Activated CD8-positive, alpha-beta memory T cell treated with anti-CD3 and anti-CD28 coated beads for 1 hour (primary cell): ENCODE results near the gene FLOT1.
A peak's percentile ranks its signal among the peaks of the same experiment; 100 is the strongest.

Source experiments
- DNase-seq, 2 donors: peaks; one replicate each; pipeline ENCODE4 v3.0.0-alpha.2; 2020; ENCODE audit warnings: low read depth in 1 of 2; ENCODE audit errors: extremely low read depth in 1 of 2

FLOT1 gene, protein sequence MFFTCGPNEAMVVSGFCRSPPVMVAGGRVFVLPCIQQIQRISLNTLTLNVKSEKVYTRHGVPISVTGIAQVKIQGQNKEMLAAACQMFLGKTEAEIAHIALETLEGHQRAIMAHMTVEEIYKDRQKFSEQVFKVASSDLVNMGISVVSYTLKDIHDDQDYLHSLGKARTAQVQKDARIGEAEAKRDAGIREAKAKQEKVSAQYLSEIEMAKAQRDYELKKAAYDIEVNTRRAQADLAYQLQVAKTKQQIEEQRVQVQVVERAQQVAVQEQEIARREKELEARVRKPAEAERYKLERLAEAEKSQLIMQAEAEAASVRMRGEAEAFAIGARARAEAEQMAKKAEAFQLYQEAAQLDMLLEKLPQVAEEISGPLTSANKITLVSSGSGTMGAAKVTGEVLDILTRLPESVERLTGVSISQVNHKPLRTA

GRCh38 chr6:30742316-30743098 lies at the start of gene FLOT1:
TSS of gene FLOT1 (minus strand) at chr6:30742687. CDS start at chr6:30742189, 498 bp downstream.
- peak; percentile 57 to 71 for DNase-seq

DNA sequence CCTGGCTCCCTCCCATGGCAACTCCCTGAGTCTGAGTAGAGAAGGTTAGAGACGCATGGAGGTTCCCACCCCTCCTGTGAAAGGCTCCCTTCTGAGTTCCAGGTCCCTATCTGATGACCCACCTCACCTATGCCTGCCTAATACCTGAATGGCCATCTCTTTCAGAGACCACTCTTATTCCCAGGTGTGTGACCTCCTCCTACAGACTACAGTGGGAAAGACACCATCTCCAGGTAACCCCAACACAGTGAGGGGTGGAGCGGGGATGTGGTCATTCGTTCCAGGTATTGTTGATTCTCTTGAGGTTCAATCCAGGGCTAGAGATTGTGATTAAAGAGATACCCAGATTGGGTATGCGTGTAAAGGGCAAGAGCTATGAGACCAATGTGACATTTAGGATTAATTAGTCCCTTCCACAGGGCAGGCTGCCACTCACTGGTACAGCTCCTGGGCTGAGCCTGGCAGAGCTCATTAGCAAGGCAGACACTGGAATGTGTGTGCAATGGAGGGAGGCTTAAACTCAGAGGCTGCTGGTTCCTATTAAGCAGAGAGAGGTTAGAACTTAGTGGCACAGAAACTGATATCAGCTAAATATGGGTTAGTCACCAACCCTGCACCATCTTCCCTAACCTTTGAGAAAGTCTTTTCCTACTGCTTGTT lies 48.4 kb upstream of the FLOT1 start:
- no peak for DNase-seq

- DNase-seq, result no peak
Observed at GRCh38 chr6:30789606-30790005, 47.1 kb upstream of the FLOT1 start.

GRCh38 chr6:30787954-30788353 lies 45.5 kb upstream of the FLOT1 start:
- no peak for DNase-seq

DNA sequence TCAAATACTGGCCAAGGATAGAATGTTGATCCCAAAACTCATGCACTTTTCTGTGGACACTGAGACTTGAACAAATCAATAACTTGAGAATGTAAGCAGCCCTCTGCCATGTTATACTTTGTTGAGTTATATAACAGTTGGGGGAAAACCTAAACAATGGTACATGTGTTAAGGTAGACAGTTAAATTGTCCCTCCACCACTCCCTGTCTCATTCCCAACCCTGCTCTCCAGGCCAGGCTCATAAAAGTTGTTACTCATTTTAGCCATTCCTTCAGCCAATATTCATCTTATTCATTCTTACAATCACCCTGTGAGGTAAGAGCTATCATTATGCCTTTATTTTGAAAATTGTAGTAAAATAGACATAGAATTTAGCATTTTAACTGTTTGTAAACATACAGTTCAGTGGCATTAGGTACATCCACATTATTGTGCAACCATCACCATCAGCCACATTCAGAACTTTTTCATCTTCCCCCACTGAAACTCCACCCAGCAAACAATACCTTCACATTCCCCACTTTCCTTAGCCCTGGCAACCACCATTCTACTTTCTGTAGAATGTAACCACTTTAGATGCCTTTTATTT lies 40.0 kb upstream of the FLOT1 start:
- no peak for DNase-seq

GRCh38 chr6:30781743-30782424 lies 39.4 kb upstream of the FLOT1 start:
- DNase-seq, result no peak

- no peak for DNase-seq
Observed at GRCh38 chr6:30781395-30781742, 38.9 kb upstream of the FLOT1 start.

GRCh38 chr6:30780642-30780920 lies 38.1 kb upstream of the FLOT1 start:
- DNase-seq, result no peak

- no peak for DNase-seq
Observed at GRCh38 chr6:30779850-30780641, 37.6 kb upstream of the FLOT1 start.

GRCh38 chr6:30778001-30778635 lies 35.6 kb upstream of the FLOT1 start:
- DNase-seq, result no peak

DNA sequence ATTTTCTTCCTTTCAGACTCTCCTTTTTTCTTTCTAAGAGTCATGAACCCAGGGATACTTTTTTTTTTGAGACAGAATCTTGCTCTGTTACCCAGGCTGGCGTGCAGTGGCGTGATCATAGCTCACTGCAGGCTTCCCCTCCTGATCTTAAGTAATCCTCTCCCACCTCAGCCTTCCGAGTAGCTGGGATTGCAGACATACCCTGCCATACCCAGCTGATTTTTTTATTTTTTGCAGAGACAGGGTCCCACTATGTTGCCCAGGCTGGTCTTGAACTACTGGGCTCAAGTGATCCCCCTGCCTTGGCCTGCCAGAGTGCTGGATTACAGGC lies 34.6 kb upstream of the FLOT1 start:
- DNase-seq, result no peak

DNA sequence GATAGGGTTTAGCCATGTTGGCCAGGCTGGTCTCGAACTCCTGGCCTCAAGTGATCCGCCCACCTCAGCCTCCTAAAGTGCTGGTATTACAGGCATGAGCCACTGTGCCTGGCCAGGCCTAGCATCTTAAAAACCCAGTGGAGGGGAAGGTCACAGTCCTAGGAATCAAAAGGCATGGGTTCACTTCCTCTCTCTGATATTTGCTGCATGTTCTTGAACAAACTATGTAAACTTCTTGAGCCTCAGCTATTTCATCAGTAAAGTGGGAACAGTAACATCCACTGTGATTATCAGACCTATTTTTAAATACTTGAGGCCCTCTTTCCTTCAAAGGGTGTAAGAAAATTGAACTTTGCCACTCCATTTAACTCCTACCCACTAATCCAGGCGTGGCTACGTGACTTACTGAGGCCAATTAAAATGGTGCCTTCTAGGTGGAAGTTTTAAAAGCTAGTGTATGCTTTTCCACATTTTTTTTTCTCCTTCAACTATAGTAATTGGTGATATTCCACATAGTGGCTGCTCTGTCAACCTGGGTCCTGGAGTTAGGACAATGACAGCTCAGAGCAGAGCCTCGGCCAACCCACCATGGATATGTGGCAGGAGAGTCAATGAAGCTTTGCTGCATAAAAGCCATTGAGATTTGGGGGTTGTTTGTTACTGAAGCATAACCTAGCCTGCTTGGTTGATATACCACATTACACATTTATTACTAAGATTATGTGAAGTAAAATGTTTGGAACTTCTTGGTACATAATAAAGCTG lies 34.1 kb upstream of the FLOT1 start:
- no peak for DNase-seq

DNA sequence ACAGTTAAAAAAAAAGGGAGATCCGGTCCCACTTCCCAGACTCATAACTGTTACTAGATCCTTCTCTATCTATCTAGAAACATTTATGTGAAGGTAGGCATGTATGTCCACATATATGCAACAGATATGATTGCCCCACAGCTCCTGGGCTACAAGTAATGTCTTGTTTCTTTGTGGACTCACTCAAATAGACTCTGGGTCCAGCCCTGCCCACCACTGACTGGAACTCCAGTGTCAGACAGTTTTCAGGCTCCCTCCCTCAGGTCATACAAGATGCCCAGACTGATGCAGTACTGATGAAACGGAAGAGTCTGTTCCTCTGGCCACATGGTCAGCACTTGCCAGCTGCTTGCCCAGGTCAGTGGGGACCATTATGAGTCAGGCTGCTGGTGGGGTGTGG lies 32.6 kb upstream of the FLOT1 start:
- no peak for DNase-seq

- DNase-seq, result no peak
Observed at GRCh38 chr6:30774701-30775100, 32.2 kb upstream of the FLOT1 start.

DNA sequence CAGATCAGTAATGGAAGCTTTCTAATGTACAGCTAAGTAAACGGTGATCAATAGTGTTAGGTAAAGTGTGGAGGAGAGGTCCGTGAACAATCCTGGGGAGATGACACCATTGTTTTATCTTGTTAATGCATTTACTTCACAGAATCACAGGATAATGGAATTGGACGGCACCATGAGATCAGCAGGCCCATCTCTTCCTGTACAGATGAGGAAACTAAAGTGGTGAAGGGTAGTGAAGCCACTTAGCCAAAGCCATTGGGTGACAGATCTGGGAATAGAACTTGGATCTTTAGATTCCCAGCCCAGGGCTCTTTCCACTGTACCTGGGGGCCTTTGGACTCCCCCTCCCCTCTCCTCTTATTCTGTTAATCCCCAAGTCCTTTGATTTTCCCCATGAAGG lies 28.1 kb upstream of the FLOT1 start:
- DNase-seq, result no peak

DNA sequence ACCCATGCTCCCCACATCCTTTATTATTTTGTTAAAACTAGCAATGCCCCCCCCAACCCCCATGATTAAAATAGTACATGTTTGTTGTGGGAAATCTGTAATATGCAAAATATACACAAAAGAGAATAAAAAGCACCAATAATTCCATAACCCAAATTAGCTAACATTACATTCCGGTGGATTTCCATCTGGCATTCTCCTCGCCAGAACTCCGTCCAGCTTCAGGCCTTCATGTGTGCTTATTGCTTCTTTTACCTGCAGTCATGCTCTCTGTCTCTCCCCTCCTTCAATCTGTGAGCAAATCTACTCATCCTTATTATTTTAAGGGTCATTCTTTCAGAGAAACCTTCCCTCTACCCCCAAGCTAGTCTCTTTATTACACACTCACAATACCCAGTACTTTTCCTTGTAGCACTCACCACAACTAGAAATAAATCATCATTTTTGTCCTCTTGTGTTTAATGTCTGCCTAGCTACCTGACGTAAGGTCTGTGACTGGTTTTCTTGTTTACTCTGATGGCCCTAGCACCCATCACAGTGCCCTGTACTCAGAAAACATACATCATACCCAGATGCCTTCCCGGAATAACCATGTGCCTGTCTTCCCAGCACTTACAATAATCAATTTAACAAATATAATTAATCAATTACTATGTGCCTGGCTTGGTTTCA lies 27.5 kb upstream of the FLOT1 start:
- DNase-seq, result no peak

- peak; percentile 47 to 51 for DNase-seq
Observed at GRCh38 chr6:30769088-30769852, 26.8 kb upstream of the FLOT1 start.

DNA sequence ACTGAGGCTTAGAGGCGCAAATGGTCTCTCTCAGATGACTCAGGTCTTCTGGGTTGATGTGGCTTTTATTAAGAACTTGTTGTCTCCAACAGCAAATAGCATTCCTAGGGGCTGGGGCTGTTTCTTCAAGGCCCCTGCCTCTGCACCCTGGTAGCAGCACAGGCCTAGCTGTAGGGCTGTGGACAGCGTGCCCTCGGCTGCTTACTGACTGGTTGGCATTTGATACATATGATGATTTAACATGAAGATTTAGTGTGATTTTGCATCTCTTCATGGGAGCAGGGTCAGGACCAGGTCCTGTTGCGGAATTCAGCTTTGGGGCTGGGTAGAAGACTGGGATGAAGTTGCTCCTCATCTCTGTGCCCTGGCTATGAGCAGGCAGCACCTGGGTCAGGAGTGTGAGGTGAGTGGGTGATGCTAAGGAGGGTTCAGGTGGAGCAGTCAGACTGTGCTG lies 26.2 kb upstream of the FLOT1 start:
- DNase-seq, result no peak
